WERI-Rb-1 (cell line): ENCODE measurements around the gene CERK.
"Not testable (repeated sequence)": the region's sequence is repeated elsewhere in the genome, so short reads cannot be mapped to it uniquely, and the experiment has no call there.

Experiments used
- DNase-seq: peaks from one replicate; pipeline ENCODE4 v3.0.0-alpha.2; 2020
- H3K27ac ChIP-seq: fragments of 250-450 bp; sonication (Bioruptor Pico); 2 replicates; pipeline ENCODE4 v1.5.1; 2020; ENCODE audit warnings: mild to moderate bottlenecking, moderate library complexity
- H3K27me3 ChIP-seq: fragments of 250-450 bp; sonication (Bioruptor Pico); 2 replicates; pipeline ENCODE4 v1.5.1; 2021; ENCODE audit warnings: mild to moderate bottlenecking, low read depth, moderate library complexity; ENCODE audit not compliant: insufficient read depth, severe bottlenecking
- H3K36me3 ChIP-seq: fragments of 250-450 bp; sonication (Bioruptor Pico); 2 replicates; pipeline ENCODE4 v1.5.1; 2020; ENCODE audit warnings: mild to moderate bottlenecking, moderate library complexity
- H3K4me3 ChIP-seq: 2 replicates; pipeline ENCODE4 v1.5.1; 2011; ENCODE audit warnings: low read depth, mild to moderate bottlenecking, control low read depth, low read length
- H3K9me3 ChIP-seq: fragments of 250-450 bp; sonication (Bioruptor Pico); 2 replicates; pipeline ENCODE4 v1.5.1; 2021; ENCODE audit warnings: mild to moderate bottlenecking, moderate library complexity; ENCODE audit not compliant: severe bottlenecking
- CTCF ChIP-seq: IDR thresholded peaks from 2 replicates; pipeline ENCODE4 v1.5.1; 2011; ENCODE audit warnings: low read depth, mild to moderate bottlenecking, control low read depth, inconsistent platforms, low read length

The CERK gene

GRCh38 chr22:46650078-46650810 is 87.8 kb downstream of the CERK start:
- no peaks in the 10 kb centered on the region for H3K27me3 ChIP-seq
- no peaks in the 10 kb centered on the region for H3K36me3 ChIP-seq
- no peak for DNase-seq
- TF ChIP-seq CTCF = no peak
- no peak overlapping the region for H3K27ac ChIP-seq
- no peaks in the 10 kb centered on the region for H3K9me3 ChIP-seq
- H3K4me3 ChIP-seq = no peak overlapping the region

GRCh38 chr22:46649141-46650077 is 88.6 kb downstream of the CERK start:
- no peaks in the 10 kb centered on the region for H3K36me3 ChIP-seq
- no peak for DNase-seq
- no peak overlapping the region for H3K4me3 ChIP-seq
- H3K27ac ChIP-seq = no peak overlapping the region
- no peaks in the 10 kb centered on the region for H3K9me3 ChIP-seq
- no peak for TF ChIP-seq CTCF
- no peaks in the 10 kb centered on the region for H3K27me3 ChIP-seq

- H3K4me3 ChIP-seq, DNase-seq, H3K27ac ChIP-seq, H3K27me3 ChIP-seq, H3K36me3 ChIP-seq, H3K9me3 ChIP-seq: not testable (repeated sequence)
Observed at GRCh38 chr22:46648225-46648820, 89.7 kb downstream of the CERK start.

GRCh38 chr22:46646531-46647215 is 91.4 kb downstream of the CERK start:
- no peaks in the 10 kb centered on the region for H3K27me3 ChIP-seq
- no peak for DNase-seq
- no peak overlapping the region for H3K4me3 ChIP-seq
- no peaks in the 10 kb centered on the region for H3K36me3 ChIP-seq
- H3K27ac ChIP-seq = peak overlapping the region; percentile 71
- TF ChIP-seq CTCF = no peak
- H3K9me3 ChIP-seq = no peaks in the 10 kb centered on the region

- not testable (repeated sequence) for H3K4me3 ChIP-seq, H3K36me3 ChIP-seq, H3K27ac ChIP-seq, DNase-seq, H3K27me3 ChIP-seq, H3K9me3 ChIP-seq
Observed at GRCh38 chr22:46642840-46643480, 95.1 kb downstream of the CERK start.

GRCh38 chr22:46641811-46642266 is 96.2 kb downstream of the CERK start:
- Histone ChIP-seq H3K36me3 (no peaks in the 10 kb centered on the region), H3K9me3 (no peaks in the 10 kb centered on the region), H3K27ac (no peak overlapping the region), H3K27me3 (no peaks in the 10 kb centered on the region), H3K4me3 (no peak overlapping the region)
- TF ChIP-seq CTCF = no peak
- DNase-seq = no peak
